Calu3 (cell line): ENCODE measurements around the gene HDAC4. TPM values are rescaled to one million over a fixed set of nuclear protein-coding genes. Genes with fewer than 3 reads are reported as not detected.

Source experiments
- BruUV-seq: library from RNA; stranded (reverse); fragments of 400-500 nt; replicated peaks from 2 replicates; lab custom pipeline; 2021; lab: Mats Ljungman, UMichigan
- CTCF ChIA-PET: fragments of 300-600 bp; sonication (Branson Sonifier 250); formaldehyde crosslinking; loops from one replicate; lab custom pipeline; 2022; ENCODE audit warnings: antibody characterized with exemption; lab: Charles Lee
- DNase-seq: peaks from one replicate; pipeline ENCODE4 v3.0.0; 2022
- H3K27ac Mint-ChIP-seq: one replicate; pipeline ENCODE4 v1.8.0; 2022; ENCODE audit warnings: mixed read lengths; ENCODE audit not compliant: unreplicated experiment
- H3K27me3 Mint-ChIP-seq: one replicate; pipeline ENCODE4 v1.8.0; 2022; ENCODE audit warnings: mixed read lengths; ENCODE audit not compliant: unreplicated experiment
- H3K36me3 Mint-ChIP-seq: one replicate; pipeline ENCODE4 v1.8.0; 2022; ENCODE audit warnings: mild to moderate bottlenecking, moderate library complexity, mixed read lengths; ENCODE audit not compliant: insufficient read depth, unreplicated experiment
- H3K4me1 Mint-ChIP-seq: one replicate; pipeline ENCODE4 v1.8.0; 2022; ENCODE audit warnings: mild to moderate bottlenecking, low read depth, mixed read lengths; ENCODE audit not compliant: unreplicated experiment
- H3K4me3 Mint-ChIP-seq: one replicate; pipeline ENCODE4 v1.8.0; 2022; ENCODE audit warnings: mild to moderate bottlenecking, low read depth, moderate library complexity, mixed read lengths; ENCODE audit not compliant: unreplicated experiment
- H3K9me3 Mint-ChIP-seq: one replicate; pipeline ENCODE4 v1.8.0; 2022; ENCODE audit warnings: low read depth, mixed read lengths; ENCODE audit not compliant: unreplicated experiment
- CTCF ChIP-seq: fragments of 200-600 bp; IDR thresholded peaks from one replicate; pipeline ENCODE4 v1.8.0; 2022; ENCODE audit warnings: antibody characterized with exemption; ENCODE audit not compliant: unreplicated experiment
- intact Hi-C: fragments of 100-400 bp; cut with micrococcal nuclease; formaldehyde crosslinking; loops from one replicate; pipeline ENCODE4 v1.10.0; 2022; ENCODE audit not compliant: unreplicated experiment
- total RNA-seq: library from RNA; stranded (reverse); gene quantifications from 2 replicates; pipeline ENCODE4 v1.2.3, GENCODE V29; 2022

The HDAC4 gene
- total RNA-seq, 1 experiment from 2014 or later, result 39.6 TPM

DNA sequence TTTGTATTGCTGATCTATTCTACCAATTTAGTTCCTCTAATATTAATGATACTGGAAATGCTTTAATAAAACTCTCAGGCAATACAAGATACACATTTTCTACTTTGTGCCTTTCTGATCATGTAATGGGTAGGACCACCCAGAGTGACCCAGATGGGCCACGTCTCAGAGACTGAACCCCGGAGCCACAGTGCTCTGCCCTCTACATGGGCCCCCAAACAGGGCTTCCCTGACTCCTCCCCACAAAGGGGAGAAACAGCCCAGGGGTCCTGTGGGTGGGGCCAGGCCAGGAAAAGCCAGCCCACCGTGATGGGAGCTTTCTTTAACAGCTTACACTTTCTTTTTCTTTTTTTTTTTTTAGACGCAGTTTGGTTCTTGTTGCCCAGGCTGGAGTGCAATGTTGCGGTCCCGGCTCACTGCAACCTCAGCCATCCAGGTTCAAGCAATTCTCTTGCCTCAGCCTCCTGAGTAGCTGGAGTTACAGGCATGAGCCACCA lies 18.4 kb downstream of the HDAC4 start:
- Mint-ChIP-seq H3K36me3 (no peaks in the 10 kb centered on the region), H3K4me1 (no peaks in the 10 kb centered on the region)
- no TSS peak for BruUV-seq

DNA sequence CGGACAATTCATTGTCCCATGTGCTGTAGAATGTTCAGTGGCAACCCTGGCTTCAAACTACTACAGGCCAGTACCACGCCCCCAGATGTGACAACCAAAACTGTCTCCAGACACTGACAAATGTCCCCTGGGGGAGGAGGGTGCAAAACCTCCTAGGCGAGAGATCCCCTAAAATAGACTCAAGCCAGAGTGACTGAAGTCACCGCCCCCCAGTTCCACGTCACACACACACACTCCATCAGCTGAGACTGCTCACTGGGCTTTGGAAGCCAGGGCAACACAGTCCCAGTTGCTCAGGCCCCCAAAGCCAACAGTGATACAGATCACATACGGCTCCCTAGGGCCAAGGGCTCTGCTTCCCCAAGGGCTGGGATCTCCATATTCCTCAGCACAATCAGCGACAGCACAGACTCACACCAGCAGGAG lies 19.1 kb downstream of the HDAC4 start:
- CTCF ChIA-PET, result no interaction called here
- Mint-ChIP-seq H3K36me3 (no peaks in the 10 kb centered on the region), H3K4me3 (no peak overlapping the region), H3K27me3 (no peaks in the 10 kb centered on the region), H3K27ac (no peak overlapping the region), H3K4me1 (no peaks in the 10 kb centered on the region), H3K9me3 (no peaks in the 10 kb centered on the region)
- no peak for TF ChIP-seq CTCF
- intact Hi-C loops, result no loop called here
- no TSS peak for BruUV-seq
- no peak for DNase-seq

More for the DNA sequence above, 18.4 kb downstream of the HDAC4 start:
- TF ChIP-seq CTCF, result no peak
- intact Hi-C loops, result no loop called here
- H3K4me3 Mint-ChIP-seq, result no peak overlapping the region
- CTCF ChIA-PET, result no interaction called here
- DNase-seq, result no peak
- H3K27me3 Mint-ChIP-seq, result no peaks in the 10 kb centered on the region
- H3K27ac Mint-ChIP-seq, result no peak overlapping the region
- no peaks in the 10 kb centered on the region for H3K9me3 Mint-ChIP-seq

DNA sequence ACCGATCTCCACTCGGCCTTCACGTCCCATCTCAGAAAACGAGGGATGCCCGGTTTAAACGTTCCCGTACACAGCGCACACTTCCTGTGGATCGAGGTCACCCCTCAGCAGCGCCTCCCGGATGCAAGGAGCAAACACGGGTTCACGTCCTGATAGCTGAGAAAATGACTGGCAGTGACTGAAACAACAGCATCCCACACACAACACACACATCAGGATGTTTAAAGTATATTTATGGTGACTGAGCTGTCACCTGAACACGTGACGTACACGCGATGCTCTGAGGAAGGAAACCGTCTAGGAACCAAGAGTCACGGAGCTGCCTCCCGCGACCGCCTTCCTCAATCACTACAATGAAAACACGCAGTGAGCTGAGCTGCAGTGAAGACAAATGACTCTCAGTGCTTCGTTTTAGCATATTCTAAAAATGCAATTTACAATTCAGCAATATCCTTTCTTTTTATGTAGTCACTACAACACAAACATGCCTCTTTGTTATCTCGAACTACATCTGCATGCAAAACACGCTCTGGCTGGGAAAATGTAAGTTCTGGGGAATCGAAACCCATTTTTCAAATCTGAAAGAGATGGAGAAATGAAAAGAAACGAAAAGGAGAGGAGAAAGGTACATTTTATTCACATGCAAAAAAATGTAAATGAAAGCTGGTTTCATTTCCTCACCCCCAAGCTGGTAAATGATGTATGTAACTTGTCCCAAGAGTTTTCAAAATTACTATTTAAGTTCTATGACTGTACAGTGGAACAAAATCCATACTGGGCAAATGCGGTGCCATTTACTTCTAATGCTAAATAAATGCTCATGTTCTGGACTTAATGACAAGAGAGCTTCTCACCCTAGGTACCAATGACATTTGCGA lies 19.8 kb downstream of the HDAC4 start:
- Mint-ChIP-seq H3K4me1 (no peaks in the 10 kb centered on the region), H3K36me3 (no peaks in the 10 kb centered on the region), H3K9me3 (no peaks in the 10 kb centered on the region), H3K4me3 (no peak overlapping the region), H3K27ac (no peak overlapping the region), H3K27me3 (no peaks in the 10 kb centered on the region)
- no peak for TF ChIP-seq CTCF
- CTCF ChIA-PET, result no interaction called here
- intact Hi-C loops, result no loop called here
- no TSS peak for BruUV-seq
- DNase-seq, result no peak

DNA sequence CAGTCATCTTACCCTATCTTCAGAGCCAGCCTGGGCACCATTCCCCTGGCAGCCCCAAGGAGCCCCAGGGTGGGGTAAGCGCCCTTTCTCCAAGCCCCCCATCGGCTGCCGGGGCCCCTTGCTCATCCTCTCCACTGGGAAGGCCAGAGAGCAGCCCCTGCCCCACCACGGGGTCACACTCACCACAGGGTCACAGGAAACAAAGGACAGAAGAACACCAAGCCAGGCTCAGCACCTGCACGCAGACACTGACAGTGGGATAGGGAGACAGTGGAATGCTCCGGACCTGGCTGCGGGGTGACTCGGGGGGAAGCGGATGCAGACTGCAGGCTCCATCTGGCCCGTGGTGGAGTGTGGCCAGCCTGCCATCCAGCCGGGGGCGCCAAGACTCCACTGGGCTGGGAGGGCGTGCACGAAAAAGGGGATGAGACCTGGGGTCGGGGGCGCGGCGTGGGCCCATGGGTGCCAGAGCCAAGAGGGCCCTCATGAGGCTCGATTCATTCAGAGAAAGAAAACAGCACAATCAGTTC lies 21.1 kb downstream of the HDAC4 start:
- CTCF ChIA-PET, result no interaction called here
- TF ChIP-seq CTCF, result no peak
- Mint-ChIP-seq H3K27ac (no peak overlapping the region), H3K9me3 (no peaks in the 10 kb centered on the region), H3K27me3 (no peaks in the 10 kb centered on the region), H3K4me3 (no peak overlapping the region), H3K4me1 (no peaks in the 10 kb centered on the region), H3K36me3 (no peaks in the 10 kb centered on the region)
- no TSS peak for BruUV-seq
- DNase-seq, result no peak
- intact Hi-C loops, result no loop called here
